Coronary artery (tissue), 2 donors: ENCODE data around the gene ZNF638.

Source experiments
- DNase-seq: peaks from one replicate; pipeline ENCODE4 v3.0.0-alpha.2; 2017; ENCODE audit warnings: low spot score
- H3K27ac ChIP-seq, 2 donors: fragments of 200-600 bp; sonication (generic); one replicate each; pipeline ENCODE4 v1.5.1; 2016 to 2019
- H3K4me3 ChIP-seq: fragments of 200-600 bp; sonication (generic); 2 replicates; pipeline ENCODE4 v1.5.1; 2016; ENCODE audit warnings: mild to moderate bottlenecking, moderate library complexity
- CTCF ChIP-seq: fragments of 200-600 bp; sonication (generic); IDR thresholded peaks from one replicate; pipeline ENCODE4 v1.5.1; 2019; ENCODE audit warnings: antibody characterized with exemption

The ZNF638 gene

GRCh38 chr2:71336384-71336783, 4.8 kb downstream of the ZNF638 start:
- DNase-seq = no peak
- H3K4me3 ChIP-seq = peak overlapping the region; percentile 48

GRCh38 chr2:71336802-71337201, 5.2 kb downstream of the ZNF638 start:
- H3K4me3 ChIP-seq = peak overlapping the region; percentile 48
- DNase-seq = no peak
- H3K27ac ChIP-seq = no peak overlapping the region
- no peak for TF ChIP-seq CTCF

More at GRCh38 chr2:71336384-71336783, 4.8 kb downstream of the ZNF638 start:
- TF ChIP-seq CTCF = no peak
- no peak overlapping the region for H3K27ac ChIP-seq

GRCh38 chr2:71337776-71338175, 6.2 kb downstream of the ZNF638 start:
- no peak for TF ChIP-seq CTCF
- Histone ChIP-seq H3K4me3 (peak overlapping the region; percentile 10), H3K27ac (no peak overlapping the region)
- no peak for DNase-seq

- H3K4me3 ChIP-seq = no peak overlapping the region
- DNase-seq = no peak
- no peak for TF ChIP-seq CTCF
Observed at GRCh38 chr2:71339685-71340084, 8.1 kb downstream of the ZNF638 start.

GRCh38 chr2:71340176-71340575, 8.6 kb downstream of the ZNF638 start:
- H3K4me3 ChIP-seq = no peak overlapping the region
- H3K27ac ChIP-seq = no peak overlapping the region
- TF ChIP-seq CTCF = no peak
- DNase-seq = no peak

More at GRCh38 chr2:71339685-71340084, 8.1 kb downstream of the ZNF638 start:
- H3K27ac ChIP-seq = no peak overlapping the region

GRCh38 chr2:71341645-71342044, 10.1 kb downstream of the ZNF638 start:
- no peak overlapping the region for H3K27ac ChIP-seq
- no peak overlapping the region for H3K4me3 ChIP-seq
- DNase-seq = no peak
- TF ChIP-seq CTCF = no peak

GRCh38 chr2:71346065-71346464, 14.5 kb downstream of the ZNF638 start:
- TF ChIP-seq CTCF = no peak
- Histone ChIP-seq H3K4me3 (no peak overlapping the region), H3K27ac (no peak overlapping the region)
- no peak for DNase-seq
